Measurements from ENCODE around the gene DLX6. TPM values are rescaled to one million over a fixed set of nuclear protein-coding genes. Genes with fewer than 3 reads are reported as not detected.

The DLX6 gene
- total RNA-seq, 1 experiment from 2014 or later, result not detected

DNA sequence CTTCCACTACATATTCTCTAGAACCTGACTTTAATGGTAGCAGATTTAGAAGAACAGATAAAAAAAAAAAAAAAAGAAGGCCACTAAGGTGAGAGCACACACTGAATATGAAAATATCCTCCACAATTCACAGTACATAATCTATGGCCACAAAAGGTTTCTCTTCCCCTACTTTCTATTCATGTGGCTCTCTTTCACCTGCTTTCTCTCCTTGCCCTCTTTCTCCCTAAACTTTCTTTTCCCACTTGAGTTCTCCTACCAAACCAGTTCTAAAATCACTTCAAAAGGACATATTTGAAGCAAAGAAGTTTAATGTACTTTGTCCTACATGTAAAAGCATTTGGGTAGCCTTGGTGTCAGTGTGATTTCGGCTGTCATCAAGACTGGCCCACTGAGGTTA lies 18.5 kb upstream of the DLX6 start:
- Mint-ChIP-seq H3K27ac (ENCODE audit: low read depth, unreplicated experiment) (no peak overlapping the region), H3K4me1 (ENCODE audit: insufficient read depth, unreplicated experiment) (peaks cover 5% of the 10 kb centered on the region), H3K4me3 (ENCODE audit: unreplicated experiment) (no peak overlapping the region), H3K9me3 (ENCODE audit: unreplicated experiment) (no peaks in the 10 kb centered on the region), H3K27me3 (ENCODE audit: insufficient read depth, unreplicated experiment) (peaks cover 45% of the 10 kb centered on the region), H3K36me3 (ENCODE audit: insufficient read depth, unreplicated experiment) (no peaks in the 10 kb centered on the region)
- no TSS peak for BruUV-seq (replicated peaks)
- ChIA-PET POLR2A (no interaction called here), CTCF (interaction anchor here (1.2 kb wide), 1 partner anchor 20 kb away, joined by 3 read pairs; no protein-coding TSS in a partner anchor)
- no peak for DNase-seq (ENCODE audit: unreplicated experiment)
- TF ChIP-seq, protein P1, sequence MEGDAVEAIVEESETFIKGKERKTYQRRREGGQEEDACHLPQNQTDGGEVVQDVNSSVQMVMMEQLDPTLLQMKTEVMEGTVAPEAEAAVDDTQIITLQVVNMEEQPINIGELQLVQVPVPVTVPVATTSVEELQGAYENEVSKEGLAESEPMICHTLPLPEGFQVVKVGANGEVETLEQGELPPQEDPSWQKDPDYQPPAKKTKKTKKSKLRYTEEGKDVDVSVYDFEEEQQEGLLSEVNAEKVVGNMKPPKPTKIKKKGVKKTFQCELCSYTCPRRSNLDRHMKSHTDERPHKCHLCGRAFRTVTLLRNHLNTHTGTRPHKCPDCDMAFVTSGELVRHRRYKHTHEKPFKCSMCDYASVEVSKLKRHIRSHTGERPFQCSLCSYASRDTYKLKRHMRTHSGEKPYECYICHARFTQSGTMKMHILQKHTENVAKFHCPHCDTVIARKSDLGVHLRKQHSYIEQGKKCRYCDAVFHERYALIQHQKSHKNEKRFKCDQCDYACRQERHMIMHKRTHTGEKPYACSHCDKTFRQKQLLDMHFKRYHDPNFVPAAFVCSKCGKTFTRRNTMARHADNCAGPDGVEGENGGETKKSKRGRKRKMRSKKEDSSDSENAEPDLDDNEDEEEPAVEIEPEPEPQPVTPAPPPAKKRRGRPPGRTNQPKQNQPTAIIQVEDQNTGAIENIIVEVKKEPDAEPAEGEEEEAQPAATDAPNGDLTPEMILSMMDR (IDR thresholded peaks at IDR 0.05; ENCODE audit: unreplicated experiment), result no peak
- intact Hi-C loops (cut with micrococcal nuclease), result no loop called here

DNA sequence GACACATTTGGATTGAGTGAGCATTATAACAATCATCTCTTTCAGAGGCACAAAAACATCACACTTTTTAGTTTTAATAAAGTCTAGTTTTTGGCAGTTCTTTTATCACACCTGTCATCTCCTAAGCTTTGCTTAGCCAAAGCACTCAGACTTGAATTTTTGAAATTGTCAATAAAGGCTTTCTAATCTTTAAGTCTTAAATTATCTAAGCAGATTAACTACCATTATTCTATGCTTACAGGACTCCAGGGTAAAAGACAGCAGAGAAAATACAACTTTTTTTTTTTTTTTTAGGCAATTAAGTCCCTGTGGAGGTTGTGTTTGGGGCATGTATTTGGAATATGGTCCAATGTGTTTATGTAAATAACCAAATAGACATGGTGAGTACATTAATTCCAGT lies 17.6 kb upstream of the DLX6 start:
- Mint-ChIP-seq H3K4me3 (ENCODE audit: unreplicated experiment) (no peak overlapping the region), H3K9me3 (ENCODE audit: unreplicated experiment) (no peaks in the 10 kb centered on the region), H3K36me3 (ENCODE audit: insufficient read depth, unreplicated experiment) (no peaks in the 10 kb centered on the region), H3K4me1 (ENCODE audit: insufficient read depth, unreplicated experiment) (peaks cover under 1% of the 10 kb centered on the region), H3K27ac (ENCODE audit: low read depth, unreplicated experiment) (no peak overlapping the region), H3K27me3 (ENCODE audit: insufficient read depth, unreplicated experiment) (peaks cover 48% of the 10 kb centered on the region)
- intact Hi-C loops (cut with micrococcal nuclease), result no loop called here
- CTCF ChIA-PET, result interaction anchor here (0.5 to 1.3 kb wide), 3 partner anchors 39 to 960 kb away, joined by 3 to 4 read pairs (median 4); no protein-coding TSS in a partner anchor
- no peak for DNase-seq (ENCODE audit: unreplicated experiment)
- POLR2A ChIA-PET, result interaction anchor here (0.9 kb wide), 1 partner anchor 19 kb away, joined by 3 read pairs; no protein-coding TSS in a partner anchor
- no TSS peak for BruUV-seq (replicated peaks)
- TF ChIP-seq, protein P1 (IDR thresholded peaks at IDR 0.05; ENCODE audit: unreplicated experiment), result no peak

DNA sequence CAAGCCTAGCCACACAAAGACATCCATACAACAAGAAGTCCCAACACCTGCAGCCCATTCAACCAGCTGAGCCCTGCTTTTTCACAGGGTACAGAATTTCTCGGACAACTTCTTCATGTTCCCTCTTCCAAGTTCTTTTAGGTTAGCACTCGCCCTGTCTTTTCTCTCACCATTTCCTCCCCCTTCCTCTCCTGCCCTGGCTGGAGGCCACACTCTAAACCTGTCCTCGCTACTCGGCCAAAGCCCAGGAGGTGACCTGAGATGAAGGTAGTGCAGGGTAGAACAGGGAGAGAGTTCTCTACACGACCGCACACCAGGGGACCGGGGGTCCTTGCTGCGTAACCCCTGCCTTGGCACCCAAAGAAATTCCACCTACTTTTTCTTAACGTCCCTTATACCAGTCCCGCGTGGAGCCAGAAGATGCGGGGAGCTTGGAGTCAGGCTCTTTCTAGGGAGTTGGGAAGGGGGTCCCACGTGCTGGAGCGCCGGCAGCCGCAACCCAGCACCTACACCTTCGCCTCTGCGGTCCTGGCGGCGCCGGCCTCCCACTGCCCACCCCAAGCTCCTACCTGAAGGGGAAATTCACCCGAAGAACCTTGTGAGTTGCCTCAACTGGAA lies 16.0 kb upstream of the DLX6 start:
- CTCF ChIA-PET, result interaction anchor here (0.6 to 1.5 kb wide), 4 partner anchors 10 to 162 kb away, joined by 3 to 4 read pairs (median 4); no protein-coding TSS in a partner anchor
- no peak overlapping the region for H3K4me3 Mint-ChIP-seq (ENCODE audit: unreplicated experiment)
- DNase-seq (ENCODE audit: unreplicated experiment), result no peak
- H3K36me3 Mint-ChIP-seq (ENCODE audit: insufficient read depth, unreplicated experiment), result no peaks in the 10 kb centered on the region
- H3K4me1 Mint-ChIP-seq (ENCODE audit: insufficient read depth, unreplicated experiment), result no peaks in the 10 kb centered on the region
- H3K9me3 Mint-ChIP-seq (ENCODE audit: unreplicated experiment), result no peaks in the 10 kb centered on the region
- POLR2A ChIA-PET, result interaction anchor here (0.9 kb wide), 1 partner anchor 10 kb away, joined by 4 read pairs; no protein-coding TSS in a partner anchor
- BruUV-seq (replicated peaks), result no TSS peak
- peaks cover 64% of the 10 kb centered on the region for H3K27me3 Mint-ChIP-seq (ENCODE audit: insufficient read depth, unreplicated experiment)
- H3K27ac Mint-ChIP-seq (ENCODE audit: low read depth, unreplicated experiment), result no peak overlapping the region
- intact Hi-C loops (cut with micrococcal nuclease), result no loop called here
- TF ChIP-seq, protein P1 (IDR thresholded peaks at IDR 0.05; ENCODE audit: unreplicated experiment), result no peak

DNA sequence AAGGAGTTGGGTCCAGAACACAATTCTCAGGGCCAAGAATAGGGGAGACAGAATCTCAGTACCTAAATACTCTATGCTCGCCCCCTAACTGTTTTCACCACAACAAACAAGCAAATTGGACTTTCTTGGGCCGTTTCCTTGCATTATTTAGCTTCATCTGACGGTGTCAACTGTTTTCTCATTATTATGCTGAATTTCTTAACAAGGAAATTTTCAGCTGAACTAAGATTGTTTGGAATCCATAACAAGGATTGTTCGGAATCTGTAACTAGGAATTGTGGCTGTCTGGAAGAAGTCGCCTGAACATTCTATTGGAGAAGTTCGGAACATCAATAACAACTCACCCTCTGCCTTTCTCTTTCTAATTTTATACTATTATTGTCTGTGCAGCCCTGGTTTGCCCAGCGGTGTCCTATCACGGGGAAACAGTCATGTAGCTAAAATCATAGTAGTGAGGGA lies 15.5 kb upstream of the DLX6 start:
- H3K27me3 Mint-ChIP-seq (ENCODE audit: insufficient read depth, unreplicated experiment), result peaks cover 67% of the 10 kb centered on the region
- POLR2A ChIA-PET, result interaction anchor here (0.9 to 1.0 kb wide), 3 partner anchors 11 to 394 kb away, joined by 3 to 4 read pairs (median 3); no protein-coding TSS in a partner anchor

More for the DNA sequence above, 15.5 kb upstream of the DLX6 start:
- TF ChIP-seq, protein P1 (IDR thresholded peaks at IDR 0.05; ENCODE audit: unreplicated experiment), result no peak
- no TSS peak for BruUV-seq (replicated peaks)
- Mint-ChIP-seq H3K27ac (ENCODE audit: low read depth, unreplicated experiment) (no peak overlapping the region), H3K4me3 (ENCODE audit: unreplicated experiment) (no peak overlapping the region), H3K9me3 (ENCODE audit: unreplicated experiment) (no peaks in the 10 kb centered on the region), H3K36me3 (ENCODE audit: insufficient read depth, unreplicated experiment) (no peaks in the 10 kb centered on the region), H3K4me1 (ENCODE audit: insufficient read depth, unreplicated experiment) (no peaks in the 10 kb centered on the region)
- CTCF ChIA-PET, result interaction anchor here (0.6 to 1.5 kb wide), 2 partner anchors 10 to 163 kb away, joined by 4 read pairs; no protein-coding TSS in a partner anchor
- intact Hi-C loops (cut with micrococcal nuclease), result no loop called here
- DNase-seq (ENCODE audit: unreplicated experiment), result no peak

Data from MCF 10A (cell line).